GM12891 (cell line): Measurements from ENCODE around the gene DPP4.

ENCODE experiments used
- POLR2A ChIP-seq: IDR thresholded peaks from 2 replicates; pipeline ENCODE4 v1.6.1; 2011; ENCODE audit warnings: low read depth, low read length, control low read depth
- POLR2AphosphoS5 ChIP-seq: IDR thresholded peaks from 2 replicates; pipeline ENCODE4 v1.6.1; 2011; ENCODE audit warnings: low read depth, low read length, control low read depth

DNA sequence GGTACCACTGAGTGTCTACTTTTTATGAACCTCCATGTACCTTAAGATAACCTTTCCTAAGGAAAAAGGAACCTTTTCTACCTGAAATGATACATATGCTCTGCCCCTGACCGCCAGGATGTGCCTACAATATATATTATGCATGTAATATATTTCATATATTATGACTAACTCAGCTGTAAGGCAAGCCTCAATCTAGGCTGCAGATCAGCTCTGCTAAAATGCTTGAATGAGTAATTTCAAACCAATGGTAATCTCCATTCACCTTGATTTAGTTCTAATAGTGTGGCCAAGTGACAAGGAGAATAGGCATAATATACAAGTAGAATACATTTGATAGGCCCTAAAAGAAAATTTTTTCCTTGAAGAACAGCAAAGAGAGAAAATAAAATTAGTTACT is 101.8 kb downstream of the DPP4 start:
- no peak for TF ChIP-seq POLR2AphosphoS5
- TF ChIP-seq POLR2A = no peak
